IMR-90 (cell line): ENCODE results near the gene FOSL2. TPM values are rescaled to one million over a fixed set of nuclear protein-coding genes. Genes with fewer than 3 reads are reported as not detected.

Source experiments
- ATAC-seq: fragments of 200-7000 bp; cut with Tn5 transposase; 2 replicates; pipeline ENCODE4 v1.9.1; 2020; ENCODE audit warnings: low read depth, mild to moderate bottlenecking, moderate library complexity
- BruUV-seq: library from RNA; stranded (reverse); fragments of 400-500 nt; replicated peaks from 2 replicates; lab custom pipeline; 2021; lab: Mats Ljungman, UMichigan
- CTCF ChIA-PET: fragments of 300-600 bp; formaldehyde crosslinking; extraction: SDS; loops from one replicate; lab custom pipeline; 2021; ENCODE audit warnings: antibody characterized with exemption; lab: Yijun Ruan, JAX
- POLR2A ChIA-PET: fragments of 300-600 bp; sonication (Branson Sonifier 250); formaldehyde crosslinking; loops from one replicate; lab custom pipeline; 2022; ENCODE audit warnings: antibody characterized with exemption; ENCODE audit not compliant: unreplicated experiment; lab: Charles Lee
- DNase-seq: peaks from one replicate; pipeline ENCODE4 v3.0.0; 2013
- H2AFZ ChIP-seq: replicated peaks from 2 replicates; pipeline ENCODE3; 2013; ENCODE audit warnings: low read length, mild to moderate bottlenecking; ENCODE audit not compliant: poor library complexity
- H2AK5ac ChIP-seq: 2 replicates; pipeline ENCODE4 v1.6.1; 2013; ENCODE audit warnings: low read depth, low read length, inconsistent platforms
- H2AK9ac ChIP-seq: replicated peaks from 2 replicates; pipeline ENCODE3; 2013; ENCODE audit warnings: mild to moderate bottlenecking, low read depth, low read length, moderate library complexity; ENCODE audit not compliant: poor library complexity
- H2BK120ac ChIP-seq: 2 replicates; pipeline ENCODE4 v1.6.1; 2013; ENCODE audit warnings: low read depth, low read length, inconsistent platforms
- H2BK15ac ChIP-seq: 3 replicates; pipeline ENCODE4 v1.6.1; 2013; ENCODE audit warnings: low read depth, low read length, inconsistent platforms
- H2BK20ac ChIP-seq: 2 replicates; pipeline ENCODE4 v1.6.1; 2013; ENCODE audit warnings: low read depth, mild to moderate bottlenecking, inconsistent platforms, low read length, moderate library complexity
- H2BK5ac ChIP-seq: 2 replicates; pipeline ENCODE4 v1.6.1; 2013; ENCODE audit warnings: mild to moderate bottlenecking, low read depth, low read length, inconsistent platforms; ENCODE audit not compliant: poor library complexity, severe bottlenecking
- H3K14ac ChIP-seq: replicated peaks from 2 replicates; pipeline ENCODE4 v1.6.1; 2013; ENCODE audit warnings: low read depth, low read length, inconsistent platforms
- H3K18ac ChIP-seq: 2 replicates; pipeline ENCODE4 v1.6.1; 2013; ENCODE audit warnings: low read depth, low read length, control low read depth
- H3K23ac ChIP-seq: 2 replicates; pipeline ENCODE4 v1.6.1; 2013; ENCODE audit warnings: low read depth, low read length, inconsistent platforms
- H3K27ac ChIP-seq: 2 replicates; pipeline ENCODE4 v1.5.1; 2013; ENCODE audit warnings: mild to moderate bottlenecking, control low read depth, low read length; ENCODE audit not compliant: insufficient read depth
- H3K27me3 ChIP-seq: 2 replicates; pipeline ENCODE4 v1.6.1; 2013; ENCODE audit warnings: low read length; ENCODE audit not compliant: control insufficient read depth, insufficient read depth
- H3K36me3 ChIP-seq: 2 replicates; pipeline ENCODE4 v1.6.1; 2013; ENCODE audit warnings: low read length, mixed read lengths; ENCODE audit not compliant: control insufficient read depth, insufficient read depth
- H3K4ac ChIP-seq: 2 replicates; pipeline ENCODE4 v1.6.1; 2013; ENCODE audit warnings: low read depth, low read length, inconsistent platforms
- H3K4me1 ChIP-seq: 2 replicates; pipeline ENCODE4 v1.6.1; 2013; ENCODE audit warnings: low read length, mixed read lengths; ENCODE audit not compliant: control insufficient read depth, insufficient read depth
- H3K4me2 ChIP-seq: 2 replicates; pipeline ENCODE4 v1.6.1; 2013; ENCODE audit warnings: low read depth, mild to moderate bottlenecking, control low read depth, low read length, moderate library complexity
- H3K4me3 ChIP-seq: 2 replicates; pipeline ENCODE4 v1.5.1; 2013; ENCODE audit warnings: low read depth, mild to moderate bottlenecking, control low read depth, low read length, moderate library complexity; ENCODE audit not compliant: insufficient read depth
- H3K56ac ChIP-seq: 2 replicates; pipeline ENCODE4 v1.6.1; 2013; ENCODE audit warnings: low read length, inconsistent platforms; ENCODE audit not compliant: insufficient read depth; ENCODE audit errors: extremely low read depth
- H3K79me1 ChIP-seq, 2 experiments: 2 replicates each; pipeline ENCODE4 v1.6.1; 2013; ENCODE audit warnings: low read length in 2 of 2, inconsistent platforms in 1 of 2, low read depth in 1 of 2
- H3K9ac ChIP-seq: 2 replicates; pipeline ENCODE4 v1.6.1; 2013; ENCODE audit warnings: low read depth, low read length, control low read depth
- H3K9me1 ChIP-seq: 2 replicates; pipeline ENCODE4 v1.6.1; 2013; ENCODE audit warnings: low read length, inconsistent platforms; ENCODE audit not compliant: insufficient read depth
- H3K9me3 ChIP-seq: 2 replicates; pipeline ENCODE4 v1.6.1; 2013; ENCODE audit warnings: low read length; ENCODE audit not compliant: control insufficient read depth, insufficient read depth
- H4K20me1 ChIP-seq: 2 replicates; pipeline ENCODE4 v1.6.1; 2013; ENCODE audit warnings: low read length, inconsistent platforms; ENCODE audit not compliant: insufficient read depth
- H4K5ac ChIP-seq: 2 replicates; pipeline ENCODE4 v1.6.1; 2013; ENCODE audit warnings: mild to moderate bottlenecking, low read depth, low read length, control low read depth
- H4K8ac ChIP-seq, 2 experiments: 2 replicates each; pipeline ENCODE4 v1.6.1; 2013; ENCODE audit warnings: low read depth in 2 of 2, low read length in 2 of 2, control low read depth in 1 of 2, inconsistent platforms in 1 of 2
- H4K91ac ChIP-seq: 2 replicates; pipeline ENCODE4 v1.6.1; 2013; ENCODE audit warnings: low read depth, low read length, inconsistent platforms; ENCODE audit not compliant: insufficient read depth
- CHD1 ChIP-seq: IDR thresholded peaks from 2 replicates; pipeline ENCODE4 v1.6.1; 2012; ENCODE audit warnings: low read depth, low read length, improper control_type of control experiment
- MAZ ChIP-seq: IDR thresholded peaks from 2 replicates; pipeline ENCODE4 v1.6.1; 2012; ENCODE audit warnings: low read depth, mild to moderate bottlenecking, low read length, improper control_type of control experiment, moderate library complexity, borderline replicate concordance
- MXI1 ChIP-seq: IDR thresholded peaks from 2 replicates; pipeline ENCODE4 v1.6.1; 2012; ENCODE audit warnings: low read depth, mild to moderate bottlenecking, low read length, moderate library complexity, borderline replicate concordance
- RFX5 ChIP-seq: IDR thresholded peaks from 2 replicates; pipeline ENCODE4 v1.8.0; 2012; ENCODE audit warnings: low read depth, mild to moderate bottlenecking, low read length, moderate library complexity
- WGBS, 2 experiments: methylation state at CpG; one replicate each; pipeline versions ENCODE4 v1.1.5 to v1.1.7; 2013; ENCODE audit warnings: missing lambda C conversion rate in 2 of 2; ENCODE audit not compliant: insufficient read length in 1 of 2; ENCODE audit errors: extremely low coverage in 2 of 2; 5-methylcytosine and 5-hydroxymethylcytosine counted together
- dilution Hi-C: fragments of 300-500 bp; cut with HindIII; formaldehyde crosslinking; loops from one replicate; pipeline ENCODE4 v1.14.3; 2018; ENCODE audit warnings: low sequenced_read_pairs; ENCODE audit not compliant: unreplicated experiment
- in situ Hi-C: fragments of 300-500 bp; cut with MboI; formaldehyde crosslinking; loops from 3 replicates; pipeline ENCODE4 v1.14.3; 2019; ENCODE audit warnings: low sequenced_read_pairs, inconsistent platforms, mixed read lengths
- intact Hi-C: fragments of 100-400 bp; cut with micrococcal nuclease; formaldehyde crosslinking; loops from 2 replicates; pipeline ENCODE4 v1.10.0; 2022
- polyA plus RNA-seq, 3 experiments: library from polyadenylated mRNA; depleted of rRNA; stranded (reverse); fragments of >200 nt; gene quantifications; 2 replicates each; pipeline ENCODE4 v1.2.3, GENCODE V29; 2012; ENCODE audit warnings: low replicate concordance in 1 of 3
- total RNA-seq: library from RNA; depleted of rRNA; stranded (reverse); fragments of >200 nt; gene quantifications from 2 replicates; pipeline ENCODE4 v1.2.3, GENCODE V29; 2012

The FOSL2 gene
- total and polyA plus RNA-seq, 2 of the 4 experiments (the other 2 are of a cell fraction), result 31.4 to 46.3 TPM

- Histone ChIP-seq H3K27ac (no peak overlapping the region), H4K91ac (no peak overlapping the region), H3K4ac (no peak overlapping the region), H4K8ac (no peak overlapping the region), H3K9ac (no peak overlapping the region), H3K23ac (no peak overlapping the region), H3K9me3 (peaks cover 5% of the 10 kb centered on the region), H2BK5ac (no peak overlapping the region), H3K4me2 (no peak overlapping the region), H2AFZ (no peak overlapping the region), H3K18ac (no peak overlapping the region), H4K5ac (no peak overlapping the region), H3K4me3 (no peak overlapping the region), H3K9me1 (0 out of 2 replicates have a peak, but pooled peaks cover 5% of the 10 kb centered on the region), H2BK20ac (no peak overlapping the region), H4K20me1 (no peaks in the 10 kb centered on the region), H2BK15ac (no peak overlapping the region), H3K36me3 (no peaks in the 10 kb centered on the region), H2AK9ac (no peak overlapping the region), H2BK120ac (no peak overlapping the region), H3K14ac (no peak overlapping the region), H3K56ac (no peak overlapping the region), H3K4me1 (no peaks in the 10 kb centered on the region), H2AK5ac (no peak overlapping the region), H3K79me1 (no peaks in the 10 kb centered on the region), H3K27me3 (no peaks in the 10 kb centered on the region)
- POLR2A ChIA-PET, result no interaction called here
- CTCF ChIA-PET, result no interaction called here
- ATAC-seq (no peak), DNase-seq (no peak)
- TF ChIP-seq CHD1, result no peak
- no peak for TF ChIP-seq MAZ
- no peak for TF ChIP-seq RFX5
- no peak for TF ChIP-seq MXI1
- no CpG with 5 or more reads among the region's 4 CpGs for WGBS, 2 experiments
- in situ Hi-C loops (no loop called here), intact Hi-C loops (no loop called here), dilution Hi-C loops (no loop called here)
- BruUV-seq, result no TSS peak
Measured at GRCh38 chr2:28435241-28435640, 42.6 kb downstream of the FOSL2 start.
